HG03045 (cell line): Measurements from ENCODE around the gene CCDC69.
"Not testable (repeated sequence)": the region's sequence is repeated elsewhere in the genome, so short reads cannot be mapped to it uniquely, and the experiment has no call there.

Experiments
- ATAC-seq: cut with Tn5 transposase; IDR thresholded peaks from one replicate; pipeline ENCODE4 v1.9.1; 2021; ENCODE audit warnings: mild to moderate bottlenecking, moderate library complexity; ENCODE audit not compliant: unreplicated experiment

CCDC69 gene

GRCh38 chr5:151222790-151223446 is 974 bp downstream of the CCDC69 start:
- ATAC-seq: peak; percentile 59

DNA sequence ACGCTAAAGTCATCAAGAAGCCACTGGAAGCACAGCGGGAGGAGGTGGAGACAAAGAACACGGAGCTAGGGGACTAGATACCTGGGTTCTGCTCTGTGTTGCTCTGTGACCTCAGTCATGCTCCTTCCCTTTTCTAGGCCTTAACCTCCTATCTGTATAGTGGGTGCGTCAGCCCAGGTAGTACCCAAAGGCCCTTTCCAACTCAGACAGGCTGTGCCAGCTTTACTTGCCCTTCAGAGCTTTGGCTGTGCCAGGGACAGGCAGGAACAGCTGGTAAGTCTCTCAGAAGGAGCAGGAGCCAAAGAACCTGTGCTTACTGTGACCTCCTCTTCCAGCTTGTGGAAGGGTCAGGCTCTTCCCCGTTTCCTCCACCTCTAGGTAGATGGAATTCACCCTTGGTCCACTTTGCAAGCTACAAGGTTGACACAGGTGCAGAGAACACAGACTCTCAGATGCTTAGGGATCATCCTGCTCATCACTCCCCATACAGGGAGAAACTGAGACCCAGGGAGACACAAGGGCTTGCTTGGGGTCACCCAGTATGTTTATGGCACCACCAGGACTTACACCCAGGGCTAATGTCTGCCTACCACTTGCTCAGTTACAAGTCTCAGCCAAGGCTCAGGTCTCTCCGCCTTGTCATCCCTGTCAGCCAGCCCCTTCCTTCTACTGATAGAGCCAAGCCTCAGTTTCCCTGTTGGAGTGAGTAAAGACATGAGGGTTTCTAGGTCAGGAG is 1.7 kb downstream of the CCDC69 start:
- ATAC-seq: no peak

- ATAC-seq: no peak
Observed at GRCh38 chr5:151221574-151221973, 2.3 kb downstream of the CCDC69 start.

- no peak for ATAC-seq
Observed at GRCh38 chr5:151219789-151220188, 4.1 kb downstream of the CCDC69 start.

- ATAC-seq: no peak
Observed at GRCh38 chr5:151219138-151219537, 4.8 kb downstream of the CCDC69 start.

- no peak for ATAC-seq
Observed at GRCh38 chr5:151218177-151218576, 5.7 kb downstream of the CCDC69 start.

DNA sequence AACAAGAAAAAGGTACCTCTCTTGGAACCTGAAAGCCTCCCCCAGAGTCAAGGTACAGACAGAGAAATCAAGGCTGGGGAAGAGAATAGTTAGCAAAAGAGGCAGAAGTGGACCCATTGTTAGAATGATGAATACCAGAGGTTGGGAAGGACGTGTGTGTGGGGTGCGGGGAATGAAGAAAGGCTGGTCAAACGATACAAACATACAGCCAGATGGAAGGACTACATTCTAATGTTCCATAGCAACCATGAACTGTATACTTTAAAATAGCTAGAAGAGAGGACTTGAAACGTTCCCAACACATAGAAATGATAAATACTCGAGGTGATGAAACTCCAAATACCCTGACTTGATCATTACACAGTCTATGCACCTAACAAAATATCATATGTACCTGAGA is 7.1 kb downstream of the CCDC69 start:
- ATAC-seq: no peak

DNA sequence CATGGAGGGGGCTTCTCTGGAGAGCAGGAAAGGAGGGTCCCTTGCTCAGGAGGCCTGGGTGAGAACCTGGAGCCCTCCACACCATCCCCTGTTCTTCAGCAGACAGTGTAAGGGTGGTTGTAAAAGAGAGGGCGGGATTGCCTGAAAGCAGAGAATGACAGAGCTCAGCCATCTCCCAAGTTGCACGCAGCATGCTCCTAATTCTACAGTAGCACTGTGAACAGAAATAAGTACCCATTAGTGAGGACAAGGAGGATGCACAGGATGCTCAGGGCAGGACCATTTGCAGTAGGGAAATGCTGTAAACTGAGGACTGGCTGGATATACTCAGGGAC is 8.4 kb downstream of the CCDC69 start:
- ATAC-seq: no peak

DNA sequence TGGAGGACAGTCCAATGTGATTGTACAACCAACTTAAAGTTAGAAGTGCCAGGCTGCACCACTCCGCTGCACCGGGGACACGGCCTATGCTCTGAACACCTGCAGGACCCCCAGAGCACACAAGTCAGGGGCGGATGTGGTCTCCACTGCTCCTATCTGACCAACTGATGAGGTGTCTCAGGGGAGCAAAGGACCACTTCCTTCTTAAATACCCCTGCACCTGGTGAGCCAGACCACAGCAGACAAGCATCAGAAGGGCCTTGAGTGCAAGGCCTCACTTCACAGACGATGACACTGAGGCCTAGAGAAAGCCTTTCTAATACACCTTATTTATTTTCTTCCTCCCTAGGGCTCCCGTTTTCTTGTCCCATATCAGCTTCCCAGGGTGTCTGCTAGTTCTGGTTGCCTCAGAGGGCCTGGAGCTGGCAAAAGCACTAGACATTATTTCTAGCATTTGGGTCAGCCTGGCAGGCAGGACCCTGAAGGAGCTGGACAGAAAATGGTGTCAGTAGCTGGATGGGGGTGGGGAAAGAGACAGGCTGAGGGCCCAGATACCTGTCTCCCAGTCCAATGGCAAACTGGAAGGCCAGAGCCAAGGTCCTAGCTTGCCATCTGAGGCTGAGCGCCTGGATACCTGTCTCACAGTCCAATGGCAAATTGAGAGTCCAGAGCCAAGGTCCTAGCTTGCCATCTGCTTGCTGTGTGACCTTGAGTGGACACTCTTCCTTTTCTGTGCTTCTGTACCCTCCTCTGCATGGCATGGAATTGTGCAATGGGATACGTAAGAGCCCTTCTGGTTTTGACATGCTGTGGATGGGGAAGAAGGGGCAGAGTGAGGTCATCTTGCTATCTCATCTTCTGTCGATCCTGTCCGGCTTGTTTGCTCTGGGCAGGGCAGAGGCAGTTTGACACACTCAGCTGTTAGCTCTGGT is 9.0 kb downstream of the CCDC69 start:
- peak; percentile 37 for ATAC-seq

GRCh38 chr5:151213803-151214613 is 9.9 kb downstream of the CCDC69 start:
- peak; percentile 87 for ATAC-seq

DNA sequence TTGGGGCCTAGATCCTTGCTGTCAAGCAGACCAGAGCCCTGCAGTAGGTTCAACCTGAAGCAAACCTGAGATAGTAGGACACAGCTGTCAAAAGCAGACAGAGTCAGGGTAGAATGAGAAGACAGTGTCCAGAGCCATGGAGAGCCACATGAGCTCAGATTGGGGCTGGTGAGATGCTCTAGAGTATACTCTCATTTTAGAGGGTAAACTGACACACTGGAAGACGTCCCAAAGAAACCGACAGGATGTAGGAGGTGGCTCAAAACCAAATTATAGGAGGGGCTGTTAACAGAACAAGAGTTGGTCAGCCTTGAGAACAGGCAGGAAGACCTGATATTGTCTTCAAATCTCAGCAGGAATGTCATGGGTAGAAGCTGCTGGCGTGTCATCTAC is 11.5 kb downstream of the CCDC69 start:
- no peak for ATAC-seq

GRCh38 chr5:151208481-151208914 is 15.4 kb downstream of the CCDC69 start:
- ATAC-seq: no peak

DNA sequence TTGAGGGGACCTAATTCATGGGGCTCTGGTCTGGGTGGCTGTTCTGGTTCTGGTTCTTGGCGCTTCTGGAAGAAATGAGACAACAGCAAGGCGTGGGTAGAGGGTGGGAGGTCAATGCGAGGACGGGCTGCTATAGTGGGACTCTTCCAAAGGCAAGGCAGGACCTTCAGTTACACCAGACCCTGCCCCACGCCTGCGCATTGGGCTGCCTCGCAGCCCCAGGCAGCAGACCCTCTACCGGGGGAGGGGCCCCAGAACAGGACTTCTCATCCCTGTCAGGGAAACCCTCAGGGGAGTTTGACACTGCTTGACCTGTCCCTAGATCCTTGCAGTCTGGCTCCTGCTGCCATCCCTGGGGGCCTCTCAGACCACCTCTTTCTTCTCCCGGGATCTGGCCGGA is 18.5 kb downstream of the CCDC69 start:
- ATAC-seq: no peak

- no peak for ATAC-seq
Observed at GRCh38 chr5:151204051-151204450, 19.8 kb downstream of the CCDC69 start.

DNA sequence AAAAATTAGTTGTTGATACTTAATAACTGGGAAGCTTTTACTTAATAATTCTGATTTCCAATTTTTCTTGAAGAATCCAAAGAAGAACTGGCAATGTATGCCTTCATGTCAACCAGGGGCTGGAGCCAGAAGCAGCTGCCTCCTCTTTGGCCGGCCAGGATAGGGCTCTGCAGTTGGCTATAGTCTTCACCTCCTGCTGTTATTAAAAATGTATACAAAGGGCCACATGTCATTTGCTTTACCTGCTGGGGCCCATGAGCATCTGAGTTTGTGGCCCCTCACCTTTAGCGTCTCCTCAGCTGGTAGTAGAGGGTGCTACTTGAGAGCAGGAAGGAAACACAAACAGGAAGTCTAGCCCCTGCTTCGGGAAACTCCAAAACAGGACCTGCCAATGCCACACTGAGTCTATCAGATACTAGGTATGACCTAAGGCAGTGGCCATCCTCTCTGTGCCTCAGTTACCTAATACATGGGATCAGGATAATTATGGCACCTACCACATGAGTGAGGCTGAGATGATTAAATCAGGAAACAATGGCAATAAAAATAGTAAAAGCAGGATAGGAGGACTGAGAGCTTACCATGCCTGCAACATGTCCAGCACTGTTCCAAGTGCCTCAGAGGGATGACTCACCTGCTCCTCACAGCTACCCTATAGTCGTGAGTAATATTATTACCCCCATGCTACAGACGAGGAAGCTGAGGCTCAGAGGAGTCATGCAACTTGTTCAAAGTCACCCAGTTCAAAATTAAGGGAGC is 21.3 kb downstream of the CCDC69 start:
- ATAC-seq: no peak

- no peak for ATAC-seq
Observed at GRCh38 chr5:151200913-151201595, 22.8 kb downstream of the CCDC69 start.

- ATAC-seq: no peak
Observed at GRCh38 chr5:151199581-151200185, 24.2 kb downstream of the CCDC69 start.

DNA sequence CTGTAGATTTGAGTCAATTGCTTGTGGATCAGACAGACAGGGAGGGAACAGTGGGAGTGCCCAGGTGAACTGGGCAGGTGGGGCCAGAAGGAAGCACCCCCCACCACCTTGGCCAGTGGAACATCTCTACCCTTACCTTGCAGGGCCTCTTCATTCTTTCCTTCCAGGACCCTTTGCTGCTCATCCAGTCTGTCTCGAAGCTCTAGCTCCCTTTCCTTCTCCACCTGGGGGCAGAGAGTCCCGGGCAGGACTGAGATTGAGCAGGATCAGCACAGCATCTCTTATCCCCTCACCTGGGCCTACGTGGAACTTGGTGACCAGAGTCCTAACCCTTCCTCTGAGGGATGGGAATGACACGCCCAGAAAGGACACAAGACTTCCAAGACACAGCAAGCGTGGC is 25.0 kb downstream of the CCDC69 start:
- ATAC-seq: no peak

DNA sequence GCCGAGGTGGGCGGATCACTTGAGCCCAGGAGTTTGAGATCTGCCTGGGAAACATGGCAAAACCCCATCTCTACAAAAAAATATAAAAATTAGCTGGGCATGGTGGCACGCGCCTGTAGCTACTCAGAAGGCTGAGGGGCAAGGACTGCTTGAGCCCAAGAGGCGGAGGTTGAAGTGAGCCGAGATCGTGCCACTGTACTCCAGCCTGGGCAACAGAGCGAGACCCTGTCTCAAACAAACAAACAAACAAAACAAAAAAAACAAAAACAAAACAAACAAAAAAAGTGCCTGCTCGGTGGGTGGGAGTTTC is 26.6 kb downstream of the CCDC69 start:
- not testable (repeated sequence) for ATAC-seq
